Fibroblast of villous mesenchyme (primary cell): ENCODE results near the gene PDE4C. TPM values are rescaled to one million over a fixed set of nuclear protein-coding genes. Genes with fewer than 3 reads are reported as not detected.
A peak's percentile ranks its signal among the peaks of the same experiment; 100 is the strongest.

ENCODE experiments used
- DNase-seq: peaks from one replicate; pipeline ENCODE4 v3.0.0-alpha.2; 2010; ENCODE audit warnings: low read depth
- H3K4me3 ChIP-seq: 2 replicates; pipeline ENCODE4 v1.5.1; 2011; ENCODE audit warnings: low read depth, mild to moderate bottlenecking, low read length
- total RNA-seq: library from RNA; depleted of rRNA; stranded (reverse); fragments of >200 nt; gene quantifications from 2 replicates; pipeline ENCODE4 v1.2.3, GENCODE V29; 2012
- TF ChIP-seq, protein P1 (sequence below): IDR thresholded peaks from 2 replicates; pipeline ENCODE4 v1.5.1; 2012; ENCODE audit warnings: low read depth, mild to moderate bottlenecking, low read length; ENCODE audit not compliant: insufficient read depth

The PDE4C gene
- total RNA-seq, 1 donor, result under 0.01 TPM

DNA sequence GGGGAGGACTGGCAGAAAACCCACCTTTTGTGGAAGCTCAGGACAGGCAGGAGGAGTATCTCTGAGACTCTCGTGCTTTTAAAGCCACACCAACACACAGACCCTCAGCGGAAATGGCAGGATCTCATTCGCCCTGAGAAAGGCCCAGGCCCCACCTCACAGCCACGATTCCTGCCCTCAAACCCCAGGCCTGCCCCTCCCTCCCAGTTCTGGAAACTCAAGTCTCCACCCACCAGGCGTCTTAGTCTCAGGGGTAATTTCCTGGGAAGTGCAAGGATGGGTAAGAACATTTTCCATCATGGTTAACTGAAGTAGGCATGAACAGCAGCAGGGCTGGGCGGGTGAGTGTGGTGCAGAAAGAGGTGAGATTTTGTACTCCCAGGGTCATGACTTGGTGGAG is 8.0 kb upstream of the PDE4C start:
- H3K4me3 ChIP-seq, result no peak overlapping the region
- TF ChIP-seq, protein P1, sequence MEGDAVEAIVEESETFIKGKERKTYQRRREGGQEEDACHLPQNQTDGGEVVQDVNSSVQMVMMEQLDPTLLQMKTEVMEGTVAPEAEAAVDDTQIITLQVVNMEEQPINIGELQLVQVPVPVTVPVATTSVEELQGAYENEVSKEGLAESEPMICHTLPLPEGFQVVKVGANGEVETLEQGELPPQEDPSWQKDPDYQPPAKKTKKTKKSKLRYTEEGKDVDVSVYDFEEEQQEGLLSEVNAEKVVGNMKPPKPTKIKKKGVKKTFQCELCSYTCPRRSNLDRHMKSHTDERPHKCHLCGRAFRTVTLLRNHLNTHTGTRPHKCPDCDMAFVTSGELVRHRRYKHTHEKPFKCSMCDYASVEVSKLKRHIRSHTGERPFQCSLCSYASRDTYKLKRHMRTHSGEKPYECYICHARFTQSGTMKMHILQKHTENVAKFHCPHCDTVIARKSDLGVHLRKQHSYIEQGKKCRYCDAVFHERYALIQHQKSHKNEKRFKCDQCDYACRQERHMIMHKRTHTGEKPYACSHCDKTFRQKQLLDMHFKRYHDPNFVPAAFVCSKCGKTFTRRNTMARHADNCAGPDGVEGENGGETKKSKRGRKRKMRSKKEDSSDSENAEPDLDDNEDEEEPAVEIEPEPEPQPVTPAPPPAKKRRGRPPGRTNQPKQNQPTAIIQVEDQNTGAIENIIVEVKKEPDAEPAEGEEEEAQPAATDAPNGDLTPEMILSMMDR, result no peak
- DNase-seq, result no peak

DNA sequence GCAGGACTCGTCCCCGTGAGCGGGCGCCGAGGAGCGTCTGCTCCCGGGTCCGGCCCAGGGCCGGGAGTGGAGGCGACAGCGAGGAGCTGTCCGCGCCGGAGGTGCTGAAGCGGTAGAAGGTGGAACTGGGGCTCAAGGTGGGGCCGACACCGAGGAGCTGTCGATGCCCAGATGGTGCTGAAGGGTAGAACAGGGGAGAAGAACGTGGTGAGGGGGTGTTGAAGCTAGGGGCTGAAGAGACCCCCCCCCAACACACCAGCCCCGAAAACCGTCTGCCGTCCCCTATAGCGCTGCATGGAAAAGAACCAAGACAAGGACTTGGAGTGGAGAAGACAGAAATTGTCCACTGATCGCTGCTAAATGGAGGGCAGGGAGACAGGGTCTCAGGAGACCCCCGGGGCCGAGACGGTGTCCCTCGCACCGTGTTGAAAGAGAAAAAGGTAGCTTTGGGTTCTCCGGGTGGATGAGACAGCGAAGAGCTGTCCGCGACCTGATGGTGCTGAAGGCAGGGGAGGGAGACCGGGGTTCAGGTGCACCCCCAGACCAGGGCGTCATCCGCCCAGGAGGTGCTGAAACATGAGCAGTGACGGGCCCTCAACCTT is 7.1 kb upstream of the PDE4C start:
- no peak overlapping the region for H3K4me3 ChIP-seq
- peak; percentile 57 for DNase-seq
- TF ChIP-seq, protein P1, result no peak

GRCh38 chr19:18232540-18233223 is 6.4 kb upstream of the PDE4C start:
- H3K4me3 ChIP-seq, result no peak overlapping the region
- DNase-seq, result no peak
- TF ChIP-seq, protein P1, result peak; percentile 3

DNA sequence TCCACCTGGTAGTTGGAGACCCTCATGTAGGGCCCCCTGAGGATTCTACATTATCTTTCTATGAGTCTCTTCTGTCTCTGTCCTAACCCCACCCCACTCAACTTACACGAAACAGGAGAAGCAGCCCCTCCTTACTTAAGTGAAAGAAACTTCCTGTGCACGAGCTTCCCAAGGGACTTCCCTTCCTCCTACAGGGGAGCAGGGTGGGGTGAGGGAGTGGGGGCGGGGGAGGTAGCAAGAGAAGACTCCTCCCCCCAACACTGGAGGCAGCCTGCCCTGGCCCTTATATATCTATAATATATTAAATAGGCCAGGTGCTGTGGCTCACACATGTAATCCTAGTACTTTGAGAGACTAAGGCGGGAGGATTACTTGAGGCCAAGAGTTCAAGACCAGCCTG is 5.5 kb upstream of the PDE4C start:
- no peak for DNase-seq
- TF ChIP-seq, protein P1, result no peak
- H3K4me3 ChIP-seq, result no peak overlapping the region

GRCh38 chr19:18230941-18231734 is 4.9 kb upstream of the PDE4C start:
- no peak for DNase-seq
- TF ChIP-seq, protein P1, result no peak
- no peak overlapping the region for H3K4me3 ChIP-seq

DNA sequence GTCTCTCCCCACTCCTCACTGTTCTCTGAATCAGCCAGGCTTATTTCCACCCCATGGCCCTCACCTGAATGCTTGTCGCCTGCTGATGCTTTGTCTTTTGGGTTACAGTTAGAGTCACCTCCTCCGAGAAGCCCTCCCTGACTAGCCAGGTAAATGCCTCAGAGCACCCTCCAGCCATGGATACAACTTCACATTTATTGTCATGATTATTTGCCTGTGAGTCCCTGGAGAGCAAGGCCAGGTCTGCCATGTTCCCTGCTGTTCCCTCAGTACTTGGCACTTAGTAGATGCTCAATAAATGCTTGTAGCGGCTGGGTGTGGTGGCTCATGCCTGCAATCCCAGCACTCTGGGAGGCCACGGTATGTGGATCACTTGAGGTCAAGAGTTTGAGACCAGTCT is 3.7 kb upstream of the PDE4C start:
- no peak overlapping the region for H3K4me3 ChIP-seq
- TF ChIP-seq, protein P1, result no peak
- DNase-seq, result no peak
